Calu3 (cell line): ENCODE results near the gene QSOX1. TPM values are rescaled to one million over a fixed set of nuclear protein-coding genes. Genes with fewer than 3 reads are reported as not detected.
A peak's percentile ranks its signal among the peaks of the same experiment; 100 is the strongest.

Experiments used
- Bru-seq: library from RNA; stranded (reverse); fragments of 400-500 nt; gene quantifications from one replicate; lab custom pipeline; 2021; lab: Mats Ljungman, UMichigan
- BruChase-seq, 2 experiments: library from RNA; stranded (reverse); fragments of 400-500 nt; gene quantifications; one replicate each; lab custom pipeline; 2021; lab: Mats Ljungman, UMichigan
- BruUV-seq: library from RNA; stranded (reverse); fragments of 400-500 nt; replicated peaks from 2 replicates; lab custom pipeline; 2021; lab: Mats Ljungman, UMichigan
- CTCF ChIA-PET: fragments of 300-600 bp; sonication (Branson Sonifier 250); formaldehyde crosslinking; loops from one replicate; lab custom pipeline; 2022; ENCODE audit warnings: antibody characterized with exemption; lab: Charles Lee
- DNase-seq: peaks from one replicate; pipeline ENCODE4 v3.0.0; 2022
- H3K27ac Mint-ChIP-seq: one replicate; pipeline ENCODE4 v1.8.0; 2022; ENCODE audit warnings: mixed read lengths; ENCODE audit not compliant: unreplicated experiment
- H3K27me3 Mint-ChIP-seq: one replicate; pipeline ENCODE4 v1.8.0; 2022; ENCODE audit warnings: mixed read lengths; ENCODE audit not compliant: unreplicated experiment
- H3K36me3 Mint-ChIP-seq: one replicate; pipeline ENCODE4 v1.8.0; 2022; ENCODE audit warnings: mild to moderate bottlenecking, moderate library complexity, mixed read lengths; ENCODE audit not compliant: insufficient read depth, unreplicated experiment
- H3K4me1 Mint-ChIP-seq: one replicate; pipeline ENCODE4 v1.8.0; 2022; ENCODE audit warnings: mild to moderate bottlenecking, low read depth, mixed read lengths; ENCODE audit not compliant: unreplicated experiment
- H3K4me3 Mint-ChIP-seq: one replicate; pipeline ENCODE4 v1.8.0; 2022; ENCODE audit warnings: mild to moderate bottlenecking, low read depth, moderate library complexity, mixed read lengths; ENCODE audit not compliant: unreplicated experiment
- H3K9me3 Mint-ChIP-seq: one replicate; pipeline ENCODE4 v1.8.0; 2022; ENCODE audit warnings: low read depth, mixed read lengths; ENCODE audit not compliant: unreplicated experiment
- intact Hi-C: fragments of 100-400 bp; cut with micrococcal nuclease; formaldehyde crosslinking; loops from one replicate; pipeline ENCODE4 v1.10.0; 2022; ENCODE audit not compliant: unreplicated experiment
- long read RNA-seq: library from polyadenylated mRNA; stranded (forward); transcript quantifications from one replicate; pipeline ENCODE4 v2.0.0, GENCODE V29; 2022
- total RNA-seq: library from RNA; stranded (reverse); gene quantifications from 2 replicates; pipeline ENCODE4 v1.2.3, GENCODE V29; 2022
- TF ChIP-seq, protein P1 (sequence below): fragments of 200-600 bp; IDR thresholded peaks from one replicate; pipeline ENCODE4 v1.8.0; 2022; ENCODE audit warnings: antibody characterized with exemption; ENCODE audit not compliant: unreplicated experiment

Gene QSOX1, protein sequence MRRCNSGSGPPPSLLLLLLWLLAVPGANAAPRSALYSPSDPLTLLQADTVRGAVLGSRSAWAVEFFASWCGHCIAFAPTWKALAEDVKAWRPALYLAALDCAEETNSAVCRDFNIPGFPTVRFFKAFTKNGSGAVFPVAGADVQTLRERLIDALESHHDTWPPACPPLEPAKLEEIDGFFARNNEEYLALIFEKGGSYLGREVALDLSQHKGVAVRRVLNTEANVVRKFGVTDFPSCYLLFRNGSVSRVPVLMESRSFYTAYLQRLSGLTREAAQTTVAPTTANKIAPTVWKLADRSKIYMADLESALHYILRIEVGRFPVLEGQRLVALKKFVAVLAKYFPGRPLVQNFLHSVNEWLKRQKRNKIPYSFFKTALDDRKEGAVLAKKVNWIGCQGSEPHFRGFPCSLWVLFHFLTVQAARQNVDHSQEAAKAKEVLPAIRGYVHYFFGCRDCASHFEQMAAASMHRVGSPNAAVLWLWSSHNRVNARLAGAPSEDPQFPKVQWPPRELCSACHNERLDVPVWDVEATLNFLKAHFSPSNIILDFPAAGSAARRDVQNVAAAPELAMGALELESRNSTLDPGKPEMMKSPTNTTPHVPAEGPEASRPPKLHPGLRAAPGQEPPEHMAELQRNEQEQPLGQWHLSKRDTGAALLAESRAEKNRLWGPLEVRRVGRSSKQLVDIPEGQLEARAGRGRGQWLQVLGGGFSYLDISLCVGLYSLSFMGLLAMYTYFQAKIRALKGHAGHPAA
- total RNA-seq: 462 and 505 TPM in 2 replicates
- Bru-seq, nascent RNA: percentile 91 among the genes with signal in this experiment
- BruChase-seq, experiment 1, labeled RNA remaining after a 6-hour chase: percentile 95 among the genes with signal in this experiment
- percentile 93 among the genes with signal in this experiment for BruChase-seq, experiment 2, labeled RNA remaining after a 2-hour chase
- long read RNA-seq, full-length matches to known transcripts: 335 of 555 reads
- long read RNA-seq, partial matches to known transcripts: 114 of 555 reads
- long read RNA-seq, other reads (novel, unspliced or antisense): 106 of 555 reads

DNA sequence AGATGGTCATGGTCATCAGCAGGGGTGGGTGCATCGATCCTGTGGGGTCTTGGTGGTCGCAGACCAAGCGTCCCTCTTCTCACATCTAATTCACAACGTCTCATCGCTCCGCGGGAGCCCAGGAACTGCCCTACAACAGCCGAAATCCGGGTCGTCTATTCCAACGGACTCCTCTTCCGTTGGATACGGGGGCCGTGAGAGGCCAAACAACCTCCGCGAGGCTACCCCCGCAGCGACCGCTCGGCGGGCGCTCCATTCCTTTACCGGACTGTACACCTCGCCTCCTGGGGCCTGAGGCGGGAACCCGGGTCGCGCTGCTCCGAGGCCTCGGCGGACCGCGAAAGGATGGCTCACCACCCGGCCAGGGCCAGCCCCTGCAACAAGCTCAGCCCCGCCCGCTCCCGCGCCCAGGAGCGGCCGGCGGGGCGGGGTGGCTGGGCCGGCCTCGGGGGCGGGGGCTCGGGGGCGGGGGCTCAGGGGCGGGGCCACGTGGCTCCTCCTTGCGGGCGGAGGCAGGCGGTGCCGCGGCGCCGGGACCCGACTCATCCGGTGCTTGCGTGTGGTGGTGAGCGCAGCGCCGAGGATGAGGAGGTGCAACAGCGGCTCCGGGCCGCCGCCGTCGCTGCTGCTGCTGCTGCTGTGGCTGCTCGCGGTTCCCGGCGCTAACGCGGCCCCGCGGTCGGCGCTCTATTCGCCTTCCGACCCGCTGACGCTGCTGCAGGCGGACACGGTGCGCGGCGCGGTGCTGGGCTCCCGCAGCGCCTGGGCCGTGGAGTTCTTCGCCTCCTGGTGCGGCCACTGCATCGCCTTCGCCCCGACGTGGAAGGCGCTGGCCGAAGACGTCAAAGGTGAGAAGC, at the start of gene QSOX1:
QSOX1 (plus strand) TSS at position 545 of the 857 bp plus-strand sequence; CDS start at position 584, 39 bp downstream.
- no TSS peak for BruUV-seq
- peak; percentile 91 for DNase-seq
- intact Hi-C loops: no loop called here
- Mint-ChIP-seq H3K4me1 (peaks cover 73% of the 10 kb centered on the region), H3K36me3 (peaks cover 61% of the 10 kb centered on the region), H3K9me3 (no peaks in the 10 kb centered on the region), H3K4me3 (peak within 1 kb of the TSS; percentile 99), H3K27ac (peak within 1 kb of the TSS; percentile 79), H3K27me3 (no peaks in the 10 kb centered on the region)
- TF ChIP-seq, protein P1, sequence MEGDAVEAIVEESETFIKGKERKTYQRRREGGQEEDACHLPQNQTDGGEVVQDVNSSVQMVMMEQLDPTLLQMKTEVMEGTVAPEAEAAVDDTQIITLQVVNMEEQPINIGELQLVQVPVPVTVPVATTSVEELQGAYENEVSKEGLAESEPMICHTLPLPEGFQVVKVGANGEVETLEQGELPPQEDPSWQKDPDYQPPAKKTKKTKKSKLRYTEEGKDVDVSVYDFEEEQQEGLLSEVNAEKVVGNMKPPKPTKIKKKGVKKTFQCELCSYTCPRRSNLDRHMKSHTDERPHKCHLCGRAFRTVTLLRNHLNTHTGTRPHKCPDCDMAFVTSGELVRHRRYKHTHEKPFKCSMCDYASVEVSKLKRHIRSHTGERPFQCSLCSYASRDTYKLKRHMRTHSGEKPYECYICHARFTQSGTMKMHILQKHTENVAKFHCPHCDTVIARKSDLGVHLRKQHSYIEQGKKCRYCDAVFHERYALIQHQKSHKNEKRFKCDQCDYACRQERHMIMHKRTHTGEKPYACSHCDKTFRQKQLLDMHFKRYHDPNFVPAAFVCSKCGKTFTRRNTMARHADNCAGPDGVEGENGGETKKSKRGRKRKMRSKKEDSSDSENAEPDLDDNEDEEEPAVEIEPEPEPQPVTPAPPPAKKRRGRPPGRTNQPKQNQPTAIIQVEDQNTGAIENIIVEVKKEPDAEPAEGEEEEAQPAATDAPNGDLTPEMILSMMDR: no peak
- CTCF ChIA-PET: interaction anchor here (0.5 to 6.5 kb wide), 5 partner anchors 11 to 26 kb away, joined by 3 to 89 read pairs (median 3); no protein-coding TSS in a partner anchor

DNA sequence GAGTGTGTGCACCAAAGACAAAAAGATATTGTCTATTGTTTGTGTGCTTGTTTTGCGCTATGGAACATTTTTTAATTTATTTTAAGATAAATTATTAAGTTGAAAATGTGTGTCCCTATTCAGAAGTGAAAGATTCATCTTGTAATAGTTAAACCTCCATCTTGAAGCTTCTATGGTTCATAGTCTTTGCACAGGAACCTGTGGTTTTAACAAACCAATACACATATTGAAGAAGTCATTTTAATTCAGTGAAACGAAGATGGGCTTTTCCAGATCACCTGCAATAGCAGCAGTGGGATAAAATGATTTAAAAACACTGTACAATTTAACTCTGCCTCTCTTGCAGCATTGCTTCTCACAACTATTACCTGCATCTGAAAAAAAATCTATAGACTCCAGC, 42.6 kb upstream of the QSOX1 start:
- intact Hi-C loops: no loop called here

DNA sequence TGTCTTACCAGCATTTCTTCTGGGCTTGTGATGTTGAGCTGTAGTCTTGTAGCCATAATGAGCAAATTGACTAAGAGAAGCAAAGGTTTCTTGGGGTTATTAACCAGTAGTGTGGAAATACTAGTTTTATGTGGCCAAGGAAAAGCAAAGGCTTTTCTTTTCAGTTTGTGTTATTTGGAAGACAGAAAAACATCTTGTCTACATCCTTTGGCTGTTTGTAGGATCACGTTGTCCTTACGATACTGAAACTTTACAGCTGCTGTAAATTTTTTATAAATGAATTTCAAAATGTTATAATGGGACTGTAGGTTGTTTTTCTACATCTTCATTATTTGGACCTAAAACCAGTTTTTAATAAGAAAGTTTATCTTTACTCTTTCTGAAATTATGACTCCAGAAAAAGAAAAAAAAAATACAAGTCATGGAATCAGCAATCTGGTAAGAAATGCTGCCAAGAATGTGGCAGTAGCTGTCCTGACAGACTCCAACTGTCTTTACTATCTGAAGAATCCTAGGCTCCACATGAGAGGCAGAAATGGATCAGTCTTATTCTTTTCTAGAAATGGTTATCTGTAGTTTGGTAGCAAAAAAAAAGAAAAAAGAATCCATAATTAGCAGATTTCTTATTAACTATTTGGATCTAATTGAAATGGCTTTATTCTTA, 41.6 kb upstream of the QSOX1 start:
- H3K4me3 Mint-ChIP-seq: no peak overlapping the region
- CTCF ChIA-PET: interaction anchor here (0.6 kb wide), 1 partner anchor 11 kb away, joined by 4 read pairs; no protein-coding TSS in a partner anchor
- no TSS peak for BruUV-seq
- peaks cover 5% of the 10 kb centered on the region for H3K36me3 Mint-ChIP-seq
- intact Hi-C loops: no loop called here
- peaks cover 7% of the 10 kb centered on the region for H3K4me1 Mint-ChIP-seq
- H3K9me3 Mint-ChIP-seq: no peaks in the 10 kb centered on the region
- no peak overlapping the region for H3K27ac Mint-ChIP-seq
- no peak for DNase-seq
- no peaks in the 10 kb centered on the region for H3K27me3 Mint-ChIP-seq
- TF ChIP-seq, protein P1: no peak

More for the DNA sequence above, 42.6 kb upstream of the QSOX1 start:
- Mint-ChIP-seq H3K36me3 (peaks cover 5% of the 10 kb centered on the region), H3K27me3 (no peaks in the 10 kb centered on the region), H3K4me3 (no peak overlapping the region), H3K27ac (no peak overlapping the region), H3K4me1 (no peaks in the 10 kb centered on the region), H3K9me3 (no peaks in the 10 kb centered on the region)
- TF ChIP-seq, protein P1: no peak
- CTCF ChIA-PET: no interaction called here
- BruUV-seq: no TSS peak
- no peak for DNase-seq
